ENCODE measurements around the gene MSX2. TPM values are rescaled to one million over a fixed set of nuclear protein-coding genes. Genes with fewer than 3 reads are reported as not detected.

Gene MSX2
- total and polyA plus RNA-seq, 9 of the 15 experiments (the other 6 are each of a cell fraction or from before 2014, with no cell fraction given), result not detected

- TF ChIP-seq ZMIZ1 (IDR thresholded peaks at IDR 0.05; ENCODE audit: low read depth in 2 of 2, low read length in 2 of 2) (no peak), GMEB1 (CRISPR knock-in tag; IDR thresholded peaks at IDR 0.05) (no peak), SREBF1 (IDR thresholded peaks at IDR 0.05; ENCODE audit: borderline replicate concordance, low read depth, low read length) (no peak), ZNF143 (CRISPR knock-in tag; IDR thresholded peaks at IDR 0.05) (no peak), ZNF253 (CRISPR knock-in tag; conservative IDR thresholded peaks at IDR 0.05) (no peak), ESRRB (CRISPR knock-in tag; IDR thresholded peaks at IDR 0.05; ENCODE audit: borderline replicate concordance) (no peak), ERF (CRISPR knock-in tag; IDR thresholded peaks at IDR 0.05) (no peak), BDP1 (IDR thresholded peaks at IDR 0.05; ENCODE audit: insufficient read depth, insufficient read length) (no peak)
These were observed 2.8 kb downstream of the MSX2 start (continued) for GRCh38 chr5:174726916-174727793.
